AG04449 (cell line): ENCODE results near the gene ZBTB5.

Experiments used
- CTCF ChIA-PET: fragments of 350-600 bp; formaldehyde crosslinking; extraction: SDS; loops from one replicate; lab custom pipeline; 2021; ENCODE audit warnings: antibody characterized with exemption; lab: Yijun Ruan, JAX
- POLR2A ChIA-PET: fragments of 400-600, 350-600 bp; formaldehyde crosslinking; extraction: SDS; loops from one replicate; lab custom pipeline; 2020; ENCODE audit warnings: antibody characterized with exemption, inconsistent platforms; lab: Yijun Ruan, JAX
- DNase-seq: peaks from one replicate; pipeline ENCODE4 v3.0.0-alpha.2; 2010; ENCODE audit warnings: low read depth, low spot score
- H3K4me3 ChIP-seq: 2 replicates; pipeline ENCODE4 v1.5.1; 2011; ENCODE audit warnings: low read depth, mild to moderate bottlenecking, control low read depth, low read length
- CTCF ChIP-seq: IDR thresholded peaks from one replicate; pipeline ENCODE4 v1.5.1; 2011; ENCODE audit warnings: mild to moderate bottlenecking, moderate library complexity, low read length, control low read depth, inconsistent platforms; ENCODE audit not compliant: insufficient read depth; ENCODE audit errors: missing control alignments

Gene ZBTB5

GRCh38 chr9:37444890-37445289 lies 20.4 kb downstream of the ZBTB5 start:
- no peak for DNase-seq
- no peak for TF ChIP-seq CTCF
- H3K4me3 ChIP-seq: no peak overlapping the region
- CTCF ChIA-PET: no interaction called here
- POLR2A ChIA-PET: no interaction called here

DNA sequence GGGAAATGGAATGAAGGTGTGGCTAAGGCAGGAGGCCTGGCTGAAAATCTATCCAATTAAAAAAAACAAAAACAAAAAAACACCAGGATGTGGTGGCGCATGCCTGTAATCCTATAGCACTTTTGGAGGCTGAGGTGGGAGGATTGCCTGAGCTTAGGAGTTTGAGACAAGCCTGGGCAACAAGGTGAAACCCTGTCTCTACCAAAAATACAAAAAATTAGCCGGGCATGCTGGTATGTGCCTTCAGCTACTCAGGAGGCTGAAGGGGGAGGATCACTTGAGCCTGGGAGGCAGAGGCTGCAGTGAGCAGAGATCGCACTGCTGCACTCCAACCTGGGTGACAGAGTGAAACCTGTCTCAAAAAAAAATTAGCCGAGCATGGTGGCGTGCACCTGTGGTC lies 21.7 kb downstream of the ZBTB5 start:
- ChIA-PET POLR2A (no interaction called here), CTCF (no interaction called here)
- TF ChIP-seq CTCF: no peak
- DNase-seq: no peak
- H3K4me3 ChIP-seq: no peak overlapping the region

DNA sequence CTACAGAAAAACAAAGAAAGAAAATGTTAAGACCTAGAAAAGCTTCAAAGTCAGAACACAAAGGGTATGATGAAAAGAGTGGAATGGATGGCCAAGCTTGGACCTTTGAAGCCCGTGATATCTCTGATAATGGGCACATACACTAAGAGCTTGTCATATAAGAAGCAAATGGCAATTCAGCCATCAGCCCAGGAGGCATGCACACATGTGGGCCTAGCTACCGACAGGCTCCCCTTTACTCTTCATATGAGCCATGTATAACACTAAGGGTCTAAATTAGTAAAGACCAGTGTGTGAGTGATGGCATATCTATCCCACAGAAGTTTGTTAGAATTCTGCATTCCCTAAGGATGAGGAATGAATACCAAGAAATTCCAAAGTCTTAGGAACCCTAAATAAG lies 22.7 kb downstream of the ZBTB5 start:
- DNase-seq: no peak
- ChIA-PET POLR2A (no interaction called here), CTCF (interaction anchor here (0.9 kb wide), 1 partner anchor 17 kb away, joined by 3 read pairs; no protein-coding TSS in a partner anchor)
- no peak for TF ChIP-seq CTCF
- H3K4me3 ChIP-seq: no peak overlapping the region

- no peak for TF ChIP-seq CTCF
- ChIA-PET POLR2A (no interaction called here), CTCF (interaction anchor here (0.9 kb wide), 1 partner anchor 16 kb away, joined by 3 read pairs; no protein-coding TSS in a partner anchor)
- H3K4me3 ChIP-seq: no peak overlapping the region
- no peak for DNase-seq
Observed at GRCh38 chr9:37441776-37442370, 23.4 kb downstream of the ZBTB5 start.

- ChIA-PET CTCF (interaction anchor here (0.9 kb wide), 1 partner anchor 23 kb away, joined by 3 read pairs; no protein-coding TSS in a partner anchor), POLR2A (no interaction called here)
- DNase-seq: no peak
- no peak overlapping the region for H3K4me3 ChIP-seq
- no peak for TF ChIP-seq CTCF
Observed at GRCh38 chr9:37438359-37438758, 26.9 kb downstream of the ZBTB5 start.

GRCh38 chr9:37437621-37438020 lies 27.6 kb downstream of the ZBTB5 start:
- DNase-seq: no peak
- ChIA-PET CTCF (no interaction called here), POLR2A (no interaction called here)
- no peak for TF ChIP-seq CTCF
- H3K4me3 ChIP-seq: no peak overlapping the region
